ENCODE measurements around the gene PIGU. TPM values are rescaled to one million over a fixed set of nuclear protein-coding genes. Genes with fewer than 3 reads are reported as not detected.

The PIGU gene
- polyA plus RNA-seq, 1 of the 3 experiments (the other 2 are of a cell fraction) = 40.3 TPM

DNA sequence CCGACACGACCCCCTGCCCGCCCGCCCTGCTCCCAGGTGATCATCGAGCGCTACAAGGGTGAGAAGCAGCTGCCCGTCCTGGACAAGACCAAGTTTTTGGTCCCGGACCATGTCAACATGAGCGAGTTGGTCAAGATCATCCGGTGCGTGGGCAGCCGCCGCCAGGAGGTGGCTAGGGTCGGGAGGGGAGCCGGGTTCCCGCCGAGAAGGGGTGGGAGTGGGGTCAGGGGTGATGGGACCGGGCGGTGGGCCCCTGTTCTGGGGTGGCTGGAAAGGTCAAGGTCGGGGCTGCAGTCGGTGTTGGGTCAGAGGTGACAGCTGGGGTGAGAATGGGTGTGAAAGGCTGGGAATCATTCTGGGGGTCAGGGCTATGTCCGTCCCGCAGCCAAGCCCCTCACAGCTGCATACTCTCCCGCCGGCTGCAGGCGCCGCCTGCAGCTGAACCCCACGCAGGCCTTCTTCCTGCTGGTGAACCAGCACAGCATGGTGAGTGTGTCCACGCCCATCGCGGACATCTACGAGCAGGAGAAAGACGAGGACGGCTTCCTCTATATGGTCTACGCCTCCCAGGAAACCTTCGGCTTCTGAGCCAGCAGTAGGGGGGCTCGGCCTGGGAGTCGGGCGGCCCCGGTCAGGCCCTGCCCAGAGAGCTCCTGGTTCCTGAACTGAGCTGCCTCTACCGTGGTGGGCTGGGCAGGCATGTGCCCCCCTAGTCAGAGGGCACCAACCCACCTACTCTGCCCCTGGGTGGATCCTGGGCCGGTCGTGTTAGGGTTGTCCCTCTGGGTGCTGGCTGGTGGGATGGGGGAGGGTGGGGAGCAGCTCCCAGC, 117.4 kb downstream of the PIGU start:
- Histone ChIP-seq H3F3A (replicated peaks; ENCODE audit: insufficient read depth) (no peaks in the 10 kb centered on the region), H3K9me3 (no peaks in the 10 kb centered on the region), H3K27ac (ENCODE audit: low read depth in 2 of 2, low read length in 1 of 2) (no peak overlapping the region), H3K4me1 (ENCODE audit: control insufficient read depth in 1 of 2, insufficient read depth in 2 of 2, low read depth in 1 of 2, low read length in 1 of 2) (peaks cover 0 to 9% of the 10 kb centered on the region in 2 experiments; a peak in 1 of 4 replicates), H3K4me2 (peak overlapping the region; percentile 98; the same call in 1 of the 2 replicates), H3K27me3 (ENCODE audit: insufficient read depth) (no peaks in the 10 kb centered on the region), H4K20me1 (ENCODE audit: insufficient read depth) (no peaks in the 10 kb centered on the region), H3K4me3 (ENCODE audit: low read depth in 2 of 2, low read length in 1 of 2) (peak overlapping the region; percentile 32 to 73; a peak in 3 of 4 replicates), H3K79me2 (ENCODE audit: insufficient read depth) (no peaks in the 10 kb centered on the region), H3K9ac (no peak overlapping the region), H3K9me2 (no peaks in the 10 kb centered on the region), H2AFZ (ENCODE audit: low read depth) (no peak overlapping the region), H3K36me3 (replicated peaks in 1 of 2; ENCODE audit: control insufficient read depth in 1 of 2, insufficient read depth in 2 of 2, low read length in 1 of 2) (peaks cover 0 to 6% of the 10 kb centered on the region in 2 experiments)
- WGBS (ENCODE audit: low lambda C conversion rate) = 58% methylated on average over 37 of the region's 43 CpGs
- TF ChIP-seq MEF2A (IDR thresholded peaks at IDR 0.05; ENCODE audit: borderline replicate concordance, low read depth) (no peak), EZH2phosphoT487 (IDR thresholded peaks at IDR 0.05; ENCODE audit: borderline replicate concordance, low read depth) (no peak), NRF1 (IDR thresholded peaks at IDR 0.05; ENCODE audit: low read depth, low read length) (no peak), ELF1 (IDR thresholded peaks at IDR 0.05) (no peak), FOXJ3 (CRISPR knock-in tag; IDR thresholded peaks at IDR 0.05) (no peak), TCF12 (IDR thresholded peaks at IDR 0.05) (no peak), MXI1 (IDR thresholded peaks at IDR 0.05; ENCODE audit: low read depth, low read length) (no peak), SIN3A (IDR thresholded peaks at IDR 0.05; ENCODE audit: borderline replicate concordance, low read depth, low read length) (no peak), CHD2 (IDR thresholded peaks at IDR 0.05; ENCODE audit: low read length, partially characterized antibody) (no peak)
- TF ChIP-seq, protein P1, sequence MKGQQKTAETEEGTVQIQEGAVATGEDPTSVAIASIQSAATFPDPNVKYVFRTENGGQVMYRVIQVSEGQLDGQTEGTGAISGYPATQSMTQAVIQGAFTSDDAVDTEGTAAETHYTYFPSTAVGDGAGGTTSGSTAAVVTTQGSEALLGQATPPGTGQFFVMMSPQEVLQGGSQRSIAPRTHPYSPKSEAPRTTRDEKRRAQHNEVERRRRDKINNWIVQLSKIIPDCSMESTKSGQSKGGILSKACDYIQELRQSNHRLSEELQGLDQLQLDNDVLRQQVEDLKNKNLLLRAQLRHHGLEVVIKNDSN (IDR thresholded peaks at IDR 0.05; ENCODE audit: borderline replicate concordance, low read depth) = no peak
- TF ChIP-seq, protein P2, sequence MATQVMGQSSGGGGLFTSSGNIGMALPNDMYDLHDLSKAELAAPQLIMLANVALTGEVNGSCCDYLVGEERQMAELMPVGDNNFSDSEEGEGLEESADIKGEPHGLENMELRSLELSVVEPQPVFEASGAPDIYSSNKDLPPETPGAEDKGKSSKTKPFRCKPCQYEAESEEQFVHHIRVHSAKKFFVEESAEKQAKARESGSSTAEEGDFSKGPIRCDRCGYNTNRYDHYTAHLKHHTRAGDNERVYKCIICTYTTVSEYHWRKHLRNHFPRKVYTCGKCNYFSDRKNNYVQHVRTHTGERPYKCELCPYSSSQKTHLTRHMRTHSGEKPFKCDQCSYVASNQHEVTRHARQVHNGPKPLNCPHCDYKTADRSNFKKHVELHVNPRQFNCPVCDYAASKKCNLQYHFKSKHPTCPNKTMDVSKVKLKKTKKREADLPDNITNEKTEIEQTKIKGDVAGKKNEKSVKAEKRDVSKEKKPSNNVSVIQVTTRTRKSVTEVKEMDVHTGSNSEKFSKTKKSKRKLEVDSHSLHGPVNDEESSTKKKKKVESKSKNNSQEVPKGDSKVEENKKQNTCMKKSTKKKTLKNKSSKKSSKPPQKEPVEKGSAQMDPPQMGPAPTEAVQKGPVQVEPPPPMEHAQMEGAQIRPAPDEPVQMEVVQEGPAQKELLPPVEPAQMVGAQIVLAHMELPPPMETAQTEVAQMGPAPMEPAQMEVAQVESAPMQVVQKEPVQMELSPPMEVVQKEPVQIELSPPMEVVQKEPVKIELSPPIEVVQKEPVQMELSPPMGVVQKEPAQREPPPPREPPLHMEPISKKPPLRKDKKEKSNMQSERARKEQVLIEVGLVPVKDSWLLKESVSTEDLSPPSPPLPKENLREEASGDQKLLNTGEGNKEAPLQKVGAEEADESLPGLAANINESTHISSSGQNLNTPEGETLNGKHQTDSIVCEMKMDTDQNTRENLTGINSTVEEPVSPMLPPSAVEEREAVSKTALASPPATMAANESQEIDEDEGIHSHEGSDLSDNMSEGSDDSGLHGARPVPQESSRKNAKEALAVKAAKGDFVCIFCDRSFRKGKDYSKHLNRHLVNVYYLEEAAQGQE (IDR thresholded peaks at IDR 0.05; ENCODE audit: low read depth, low read length) = no peak
- peak; percentile 61 for DNase-seq
- ChIA-PET POLR2A (interaction anchor here (1.0 to 2.3 kb wide), 4 partner anchors 44 to 196 kb away, joined by 3 to 14 read pairs (median 6); partner anchors contain the start of genes ITCH and TP53INP2), CTCF (interaction anchor here (0.6 to 4.4 kb wide), 10 partner anchors 20 to 562 kb away, joined by 3 to 17 read pairs (median 4); no protein-coding TSS in a partner anchor)
